NCI-H1417 (cell line): Measurements from ENCODE around the gene ALDH1A2.
"Not testable (repeated sequence)": the region's sequence is repeated elsewhere in the genome, so short reads cannot be mapped to it uniquely, and the experiment has no call there.

Experiments
- DNase-seq, 3 experiments: peaks; one replicate each; lab custom pipeline; 2025; lab: John Stamatoyannopoulos, UW

Gene ALDH1A2

GRCh38 chr15:58065445-58066041 lies at the start of gene ALDH1A2:
Gene ALDH1A2, minus strand, starts transcription at chr15:58065711. Its CDS starts 61 bp downstream, at chr15:58065650.
- DNase-seq: no peak

GRCh38 chr15:58114812-58115211 lies 49.3 kb upstream of the ALDH1A2 start:
- DNase-seq: no peak

GRCh38 chr15:58114388-58114787 lies 48.9 kb upstream of the ALDH1A2 start:
- DNase-seq: no peak

- peak in 2 of 3 experiments; percentile 18 to 32 for DNase-seq
Measured at GRCh38 chr15:58113358-58113757, 47.8 kb upstream of the ALDH1A2 start.

GRCh38 chr15:58111718-58112104 lies 46.2 kb upstream of the ALDH1A2 start:
- DNase-seq: no peak

- DNase-seq: no peak
Measured at GRCh38 chr15:58110999-58111717, 45.6 kb upstream of the ALDH1A2 start.

GRCh38 chr15:58109419-58109818 lies 43.9 kb upstream of the ALDH1A2 start:
- DNase-seq: no peak

GRCh38 chr15:58108117-58108516 lies 42.6 kb upstream of the ALDH1A2 start:
- no peak for DNase-seq

- no peak for DNase-seq
Measured at GRCh38 chr15:58103482-58103881, 38.0 kb upstream of the ALDH1A2 start.

- DNase-seq: no peak
Measured at GRCh38 chr15:58096529-58097084, 31.1 kb upstream of the ALDH1A2 start.

GRCh38 chr15:58095415-58095814 lies 29.9 kb upstream of the ALDH1A2 start:
- peak in 1 of 3 experiments; percentile 19 for DNase-seq

- no peak for DNase-seq
Measured at GRCh38 chr15:58087871-58088270, 22.4 kb upstream of the ALDH1A2 start.

- DNase-seq: no peak
Measured at GRCh38 chr15:58086491-58086890, 21.0 kb upstream of the ALDH1A2 start.

GRCh38 chr15:58083526-58083925 lies 18.0 kb upstream of the ALDH1A2 start:
- DNase-seq: no peak

GRCh38 chr15:58081891-58082290 lies 16.4 kb upstream of the ALDH1A2 start:
- no peak for DNase-seq

- DNase-seq: no peak
Measured at GRCh38 chr15:58081456-58081855, 15.9 kb upstream of the ALDH1A2 start.

GRCh38 chr15:58080959-58081358 lies 15.4 kb upstream of the ALDH1A2 start:
- DNase-seq: not testable (repeated sequence)

- no peak for DNase-seq
Measured at GRCh38 chr15:58080398-58080797, 14.9 kb upstream of the ALDH1A2 start.

- no peak for DNase-seq
Measured at GRCh38 chr15:58078591-58078990, 13.1 kb upstream of the ALDH1A2 start.

- peak; percentile 12 to 73 (median 17) for DNase-seq
Measured at GRCh38 chr15:58077427-58077826, 11.9 kb upstream of the ALDH1A2 start.

GRCh38 chr15:58074452-58074851 lies 8.9 kb upstream of the ALDH1A2 start:
- DNase-seq: peak in 2 of 3 experiments; percentile 17 to 63

- DNase-seq: peak; percentile 57 to 89 (median 61)
Measured at GRCh38 chr15:58070801-58071418, 5.4 kb upstream of the ALDH1A2 start.

- DNase-seq: no peak
Measured at GRCh38 chr15:58069008-58069407, 3.5 kb upstream of the ALDH1A2 start.
